Lower leg skin (tissue), 4 donors: ENCODE results near the gene STEAP1B. TPM values are rescaled to one million over a fixed set of nuclear protein-coding genes. Genes with fewer than 3 reads are reported as not detected.
A peak's percentile ranks its signal among the peaks of the same experiment; 100 is the strongest.
"Not testable (repeated sequence)": the region's sequence is repeated elsewhere in the genome, so short reads cannot be mapped to it uniquely, and the experiment has no call there.

ENCODE experiments used
- DNase-seq, 2 donors: peaks; one replicate each; pipeline ENCODE4 v3.0.0-alpha.2; 2019; ENCODE audit warnings: low spot score in 2 of 2
- H3K4me3 ChIP-seq: fragments of 200-600 bp; sonication (generic); 2 replicates; pipeline ENCODE4 v1.5.1; 2017; ENCODE audit warnings: mild to moderate bottlenecking, low read depth; ENCODE audit not compliant: poor library complexity, severe bottlenecking
- CTCF ChIP-seq, 3 donors: fragments of 450-650 bp; IDR thresholded peaks; one replicate each; pipeline ENCODE4 v1.5.1; 2016; ENCODE audit warnings: antibody characterized with exemption in 3 of 3, mild to moderate bottlenecking in 3 of 3, moderate library complexity in 2 of 3
- POLR2A ChIP-seq, 2 donors: fragments of 450-650 bp; IDR thresholded peaks; one replicate each; pipeline ENCODE4 v1.6.1; 2016 to 2017; ENCODE audit warnings: antibody characterized with exemption in 2 of 2, mild to moderate bottlenecking in 1 of 2, moderate library complexity in 1 of 2
- WGBS, 2 donors: methylation state at CpG; one replicate each; pipeline ENCODE4 v1.1.5; 2018; 5-methylcytosine and 5-hydroxymethylcytosine counted together
- intact Hi-C: fragments of 100-400 bp; cut with DNase I; formaldehyde crosslinking; loops from one replicate; pipeline ENCODE4 v1.15.0; 2023; ENCODE audit warnings: low total_unique reads
- total RNA-seq, 4 donors: library from RNA; depleted of rRNA; stranded (reverse); fragments of >200 nt; gene quantifications; one replicate each; pipeline ENCODE4 v1.1.0, GENCODE V29; 2016

Gene STEAP1B
- 1 to 10 TPM in 1 of 4 donors, under 1 TPM in 1, not detected in 2; 0.29 to 1.4 TPM for total RNA-seq

GRCh38 chr7:22499888-22500689 lies at the start of gene STEAP1B:
TSS of gene STEAP1B (minus strand) at chr7:22500188. CDS start at chr7:22494855, 5,333 bp downstream.
- H3K4me3 ChIP-seq, intact Hi-C loops: not testable (repeated sequence)
- 5 to 16% methylated on average over 25 to 32 of the region's 55 CpGs for whole genome bisulfite sequencing, 2 donors
- DNase-seq: peak; percentile 75 to 97

- intact Hi-C loops: no loop called here
- no peak for DNase-seq
- 62 to 68% methylated on average over 5 of the region's 5 CpGs for WGBS, 2 donors
- TF ChIP-seq CTCF (IDR thresholded peaks at IDR 0.05) (no peak), POLR2A (IDR thresholded peaks at IDR 0.05) (no peak)
- no peak overlapping the region for H3K4me3 ChIP-seq
These were observed 49.1 kb upstream of the STEAP1B start for GRCh38 chr7:22549051-22549450.

GRCh38 chr7:22548313-22548712 lies 48.3 kb upstream of the STEAP1B start:
- no peak for DNase-seq
- intact Hi-C loops: no loop called here
- TF ChIP-seq CTCF (IDR thresholded peaks at IDR 0.05): no peak
- no peak for TF ChIP-seq POLR2A (IDR thresholded peaks at IDR 0.05)
- WGBS, 2 donors: 91 to 98% methylated on average over 1 of the region's 1 CpG
- H3K4me3 ChIP-seq: no peak overlapping the region

- 79 to 83% methylated on average over 3 of the region's 3 CpGs for whole genome bisulfite sequencing, 2 donors
- TF ChIP-seq CTCF (IDR thresholded peaks at IDR 0.05) (no peak), POLR2A (IDR thresholded peaks at IDR 0.05) (no peak)
- no peak for DNase-seq
- no peak overlapping the region for H3K4me3 ChIP-seq
- intact Hi-C loops: no loop called here
These were observed 46.8 kb upstream of the STEAP1B start for GRCh38 chr7:22546769-22547168.

GRCh38 chr7:22545529-22545928 lies 45.5 kb upstream of the STEAP1B start:
- DNase-seq: no peak
- no peak overlapping the region for H3K4me3 ChIP-seq
- no peak for TF ChIP-seq POLR2A (IDR thresholded peaks at IDR 0.05)
- TF ChIP-seq CTCF (IDR thresholded peaks at IDR 0.05): no peak
- WGBS, 2 donors: 69 to 83% methylated on average over 2 of the region's 2 CpGs
- intact Hi-C loops: no loop called here

GRCh38 chr7:22544245-22544644 lies 44.3 kb upstream of the STEAP1B start:
- DNase-seq: no peak
- no peak overlapping the region for H3K4me3 ChIP-seq
- TF ChIP-seq CTCF (IDR thresholded peaks at IDR 0.05) (no peak), POLR2A (IDR thresholded peaks at IDR 0.05) (no peak)
- 78 to 92% methylated on average over 4 of the region's 4 CpGs for WGBS, 2 donors
- intact Hi-C loops: no loop called here
